T-helper 2 cell (primary cell): ENCODE measurements around the gene MTAP.

ENCODE experiments used
- DNase-seq, 5 experiments: peaks; one replicate each; pipeline versions ENCODE4 v3.0.0 to v3.0.0-alpha.2; 2012 to 2022
- total RNA-seq, 2 donors: gene quantifications; one replicate each; lab custom pipeline; 2026; lab: John Stamatoyannopoulos, UW

Gene MTAP
- 10.9 to 28.2 reads per million in 2 donors for total RNA-seq

GRCh38 chr9:21802418-21803000 is at the start of gene MTAP:
Gene MTAP, plus strand, starts transcription at chr9:21802636. Its CDS starts 113 bp downstream, at chr9:21802749.
- DNase-seq = peak; percentile 35 to 86 (median 60)

- no peak for DNase-seq
Measured at GRCh38 chr9:21753523-21753922, 48.9 kb upstream of the MTAP start.

GRCh38 chr9:21754741-21755140 is 47.7 kb upstream of the MTAP start:
- no peak for DNase-seq

- no peak for DNase-seq
Measured at GRCh38 chr9:21758540-21758939, 43.9 kb upstream of the MTAP start.

- peak in 1 of 5 experiments; percentile 79 for DNase-seq
Measured at GRCh38 chr9:21761309-21761901, 41.0 kb upstream of the MTAP start.

- DNase-seq = no peak
Measured at GRCh38 chr9:21762064-21762463, 40.4 kb upstream of the MTAP start.

GRCh38 chr9:21764846-21765245 is 37.6 kb upstream of the MTAP start:
- no peak for DNase-seq

- no peak for DNase-seq
Measured at GRCh38 chr9:21766096-21766495, 36.3 kb upstream of the MTAP start.

- DNase-seq = no peak
Measured at GRCh38 chr9:21770871-21771560, 31.4 kb upstream of the MTAP start.

GRCh38 chr9:21777701-21778100 is 24.7 kb upstream of the MTAP start:
- peak in 1 of 5 experiments; percentile 9 for DNase-seq

- DNase-seq = peak in 1 of 5 experiments; percentile 26
Measured at GRCh38 chr9:21778304-21778703, 24.1 kb upstream of the MTAP start.

- DNase-seq = no peak
Measured at GRCh38 chr9:21779397-21779796, 23.0 kb upstream of the MTAP start.

GRCh38 chr9:21781656-21782055 is 20.8 kb upstream of the MTAP start:
- DNase-seq = no peak

- no peak for DNase-seq
Measured at GRCh38 chr9:21782205-21782604, 20.2 kb upstream of the MTAP start.

- DNase-seq = no peak
Measured at GRCh38 chr9:21788752-21789151, 13.7 kb upstream of the MTAP start.

GRCh38 chr9:21789541-21790037 is 12.8 kb upstream of the MTAP start:
- DNase-seq = peak in 4 of 5 experiments; percentile 18 to 81 (median 38)

- DNase-seq = no peak
Measured at GRCh38 chr9:21795483-21795882, 7.0 kb upstream of the MTAP start.

- no peak for DNase-seq
Measured at GRCh38 chr9:21796768-21797167, 5.7 kb upstream of the MTAP start.

- no peak for DNase-seq
Measured at GRCh38 chr9:21800931-21801682, 1.3 kb upstream of the MTAP start.

- peak in 1 of 5 experiments; percentile 8 for DNase-seq
Measured at GRCh38 chr9:21801683-21802417, 586 bp upstream of the MTAP start.

GRCh38 chr9:21803649-21804048 is 1.2 kb downstream of the MTAP start:
- no peak for DNase-seq

- no peak for DNase-seq
Measured at GRCh38 chr9:21804331-21804730, 1.9 kb downstream of the MTAP start.
